ENCODE measurements around the gene ARL15. TPM values are rescaled to one million over a fixed set of nuclear protein-coding genes. Genes with fewer than 3 reads are reported as not detected.
"Not testable (repeated sequence)": the region's sequence is repeated elsewhere in the genome, so short reads cannot be mapped to it uniquely, and the experiment has no call there.

ARL15 gene
- total and polyA plus RNA-seq, 2 donors (not counting 3 experiments of a cell fraction or from before 2014, with no cell fraction given), result 11.9 to 24.4 TPM

- Histone ChIP-seq H3K36me3 (ENCODE audit: control insufficient read depth in 2 of 2, extremely low read depth in 1 of 2, insufficient read depth in 2 of 2, low read length in 2 of 2) (no peaks in the 10 kb centered on the region), H3K9me1 (replicated peaks; ENCODE audit: control insufficient read depth, extremely low read depth, insufficient read depth, low read length) (no peaks in the 10 kb centered on the region), H4K20me1 (replicated peaks; ENCODE audit: control insufficient read depth, extremely low read depth, insufficient read depth, low read length) (no peaks in the 10 kb centered on the region), H3K27me3 (ENCODE audit: control insufficient read depth in 2 of 2, insufficient read depth in 2 of 2, low read length in 2 of 2) (no peaks in the 10 kb centered on the region), H3K9me3 (replicated peaks; ENCODE audit: control insufficient read depth, insufficient read depth, low read length) (no peaks in the 10 kb centered on the region), H3K9ac (replicated peaks; ENCODE audit: extremely low read depth, insufficient read depth, low read length) (no peak overlapping the region), H3K4me3 (replicated peaks in 1 of 3; ENCODE audit: insufficient read depth in 1 of 3, low read depth in 1 of 3, low read length in 3 of 3) (no peak overlapping the region), H3K4me2 (ENCODE audit: insufficient read depth, low read length) (no peak overlapping the region), H3K4me1 (ENCODE audit: control insufficient read depth, extremely low read depth, insufficient read depth, low read length) (no peaks in the 10 kb centered on the region), H2AFZ (ENCODE audit: low read depth, low read length) (no peak overlapping the region), H3K27ac (ENCODE audit: insufficient read depth, low read depth, low read length) (no peak overlapping the region), H3K79me2 (ENCODE audit: control insufficient read depth, insufficient read depth, low read length) (no peaks in the 10 kb centered on the region)
- CTCF ChIA-PET, result interaction anchor here (1.2 kb wide), 1 partner anchor 9 kb away, joined by 3 read pairs; no protein-coding TSS in a partner anchor
- dilution Hi-C loops (cut with MboI; ENCODE audit: extremely low pct_ligation_motif_present, low sequenced_read_pairs) (no loop called here), intact Hi-C loops (cut with micrococcal nuclease) (no loop called here)
- no peak for FAIRE-seq
- no peak for TF ChIP-seq MYC (IDR thresholded peaks at IDR 0.05; ENCODE audit: low read depth, low read length)
- no peak for TF ChIP-seq JUN (IDR thresholded peaks at IDR 0.05; ENCODE audit: borderline replicate concordance, insufficient read depth, insufficient read length, low read depth)
- POLR2A ChIA-PET, result no interaction called here
- BruUV-seq (replicated peaks), result no TSS peak
- no peak for DNase-seq (ENCODE audit: low read depth, low spot score)
Observed at GRCh38 chr5:54045077-54045792, 265.1 kb downstream of the ARL15 start.

- BruUV-seq (replicated peaks); DNase-seq (ENCODE audit: low read depth, low spot score); H3K27me3 ChIP-seq (ENCODE audit: control insufficient read depth in 2 of 2, insufficient read depth in 2 of 2, low read length in 2 of 2); H3K9me3 ChIP-seq (replicated peaks; ENCODE audit: control insufficient read depth, insufficient read depth, low read length); H4K20me1 ChIP-seq (replicated peaks; ENCODE audit: control insufficient read depth, extremely low read depth, insufficient read depth, low read length); intact Hi-C loops (cut with micrococcal nuclease); H3K4me1 ChIP-seq (ENCODE audit: control insufficient read depth, extremely low read depth, insufficient read depth, low read length); H3K36me3 ChIP-seq (ENCODE audit: control insufficient read depth in 2 of 2, extremely low read depth in 1 of 2, insufficient read depth in 2 of 2, low read length in 2 of 2); H2AFZ ChIP-seq (ENCODE audit: low read depth, low read length); H3K4me2 ChIP-seq (ENCODE audit: insufficient read depth, low read length); dilution Hi-C loops (cut with MboI; ENCODE audit: extremely low pct_ligation_motif_present, low sequenced_read_pairs); H3K79me2 ChIP-seq (ENCODE audit: control insufficient read depth, insufficient read depth, low read length); H3K4me3 ChIP-seq (replicated peaks in 1 of 3; ENCODE audit: insufficient read depth in 1 of 3, low read depth in 1 of 3, low read length in 3 of 3); H3K9ac ChIP-seq (replicated peaks; ENCODE audit: extremely low read depth, insufficient read depth, low read length); H3K27ac ChIP-seq (ENCODE audit: insufficient read depth, low read depth, low read length); H3K9me1 ChIP-seq (replicated peaks; ENCODE audit: control insufficient read depth, extremely low read depth, insufficient read depth, low read length); FAIRE-seq; POLR2A ChIA-PET: not testable (repeated sequence)
- CTCF ChIA-PET, result interaction anchor here (1.2 kb wide), 1 partner anchor 10 kb away, joined by 3 read pairs; no protein-coding TSS in a partner anchor
Observed at GRCh38 chr5:54044276-54044675, 266.1 kb downstream of the ARL15 start.

All from endothelial cell of umbilical vein (primary cell).